ENCODE measurements around the gene PCDH17. TPM values are rescaled to one million over a fixed set of nuclear protein-coding genes. Genes with fewer than 3 reads are reported as not detected.
A peak's percentile ranks its signal among the peaks of the same experiment; 100 is the strongest.

The PCDH17 gene
- total RNA-seq, 3 donors from 2014 or later = 1.3 to 5.9 (median 1.4) TPM

- Histone ChIP-seq H3K4me3 (peak overlapping the region; percentile 48 to 69 (median 50)), H3K9me3 (peaks cover 0 to 17% of the 10 kb centered on the region in 2 donors), H3K36me3 (no peaks in the 10 kb centered on the region), H3K4me1 (peaks cover 0 to 10% of the 10 kb centered on the region in 2 donors), H3K27me3 (peaks cover 0 to 67% of the 10 kb centered on the region in 2 donors), H3K27ac (no peak overlapping the region)
- intact Hi-C loops (cut with DNase I; ENCODE audit: low total_unique reads) = no loop called here
- TF ChIP-seq, protein P1, sequence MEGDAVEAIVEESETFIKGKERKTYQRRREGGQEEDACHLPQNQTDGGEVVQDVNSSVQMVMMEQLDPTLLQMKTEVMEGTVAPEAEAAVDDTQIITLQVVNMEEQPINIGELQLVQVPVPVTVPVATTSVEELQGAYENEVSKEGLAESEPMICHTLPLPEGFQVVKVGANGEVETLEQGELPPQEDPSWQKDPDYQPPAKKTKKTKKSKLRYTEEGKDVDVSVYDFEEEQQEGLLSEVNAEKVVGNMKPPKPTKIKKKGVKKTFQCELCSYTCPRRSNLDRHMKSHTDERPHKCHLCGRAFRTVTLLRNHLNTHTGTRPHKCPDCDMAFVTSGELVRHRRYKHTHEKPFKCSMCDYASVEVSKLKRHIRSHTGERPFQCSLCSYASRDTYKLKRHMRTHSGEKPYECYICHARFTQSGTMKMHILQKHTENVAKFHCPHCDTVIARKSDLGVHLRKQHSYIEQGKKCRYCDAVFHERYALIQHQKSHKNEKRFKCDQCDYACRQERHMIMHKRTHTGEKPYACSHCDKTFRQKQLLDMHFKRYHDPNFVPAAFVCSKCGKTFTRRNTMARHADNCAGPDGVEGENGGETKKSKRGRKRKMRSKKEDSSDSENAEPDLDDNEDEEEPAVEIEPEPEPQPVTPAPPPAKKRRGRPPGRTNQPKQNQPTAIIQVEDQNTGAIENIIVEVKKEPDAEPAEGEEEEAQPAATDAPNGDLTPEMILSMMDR (IDR thresholded peaks at IDR 0.05) = no peak
- TF ChIP-seq POLR2A (IDR thresholded peaks at IDR 0.05) = no peak
- no peak for TF ChIP-seq POLR2AphosphoS5 (IDR thresholded peaks at IDR 0.05)
- peak in 1 of 2 donors; percentile 51 for DNase-seq (ENCODE audit: low spot score in 2 of 2)
Measured at GRCh38 chr13:57633141-57633949, 1.8 kb downstream of the PCDH17 start.

GRCh38 chr13:57633950-57634838, 2.6 kb downstream of the PCDH17 start:
- peaks cover 0 to 8% of the 10 kb centered on the region in 2 donors for H3K4me1 ChIP-seq
- intact Hi-C loops (cut with DNase I; ENCODE audit: low total_unique reads) = no loop called here
- no peak for DNase-seq (ENCODE audit: low spot score in 2 of 2)
- peak overlapping the region; percentile 48 to 69 (median 50) for H3K4me3 ChIP-seq
- peaks cover 0 to 17% of the 10 kb centered on the region in 2 donors for H3K9me3 ChIP-seq
- no peak for TF ChIP-seq POLR2AphosphoS5 (IDR thresholded peaks at IDR 0.05)
- no peak for TF ChIP-seq POLR2A (IDR thresholded peaks at IDR 0.05)
- no peaks in the 10 kb centered on the region for H3K36me3 ChIP-seq
- H3K27ac ChIP-seq = no peak overlapping the region
- H3K27me3 ChIP-seq = peaks cover 0 to 59% of the 10 kb centered on the region in 2 donors

GRCh38 chr13:57634839-57635165, 3.3 kb downstream of the PCDH17 start:
- H3K27me3 ChIP-seq = peaks cover 0 to 53% of the 10 kb centered on the region in 2 donors
- TF ChIP-seq, protein P1 (IDR thresholded peaks at IDR 0.05) = no peak
- TF ChIP-seq POLR2A (IDR thresholded peaks at IDR 0.05) = no peak
- TF ChIP-seq POLR2AphosphoS5 (IDR thresholded peaks at IDR 0.05) = no peak
- DNase-seq (ENCODE audit: low spot score in 2 of 2) = peak in 1 of 2 donors; percentile 49
- no peaks in the 10 kb centered on the region for H3K36me3 ChIP-seq
- H3K4me1 ChIP-seq = peaks cover 0 to 2% of the 10 kb centered on the region in 2 donors
- peaks cover 0 to 17% of the 10 kb centered on the region in 2 donors for H3K9me3 ChIP-seq
- peak overlapping the region; percentile 48 to 69 (median 50) for H3K4me3 ChIP-seq
- H3K27ac ChIP-seq = no peak overlapping the region
- intact Hi-C loops (cut with DNase I; ENCODE audit: low total_unique reads) = no loop called here

DNA sequence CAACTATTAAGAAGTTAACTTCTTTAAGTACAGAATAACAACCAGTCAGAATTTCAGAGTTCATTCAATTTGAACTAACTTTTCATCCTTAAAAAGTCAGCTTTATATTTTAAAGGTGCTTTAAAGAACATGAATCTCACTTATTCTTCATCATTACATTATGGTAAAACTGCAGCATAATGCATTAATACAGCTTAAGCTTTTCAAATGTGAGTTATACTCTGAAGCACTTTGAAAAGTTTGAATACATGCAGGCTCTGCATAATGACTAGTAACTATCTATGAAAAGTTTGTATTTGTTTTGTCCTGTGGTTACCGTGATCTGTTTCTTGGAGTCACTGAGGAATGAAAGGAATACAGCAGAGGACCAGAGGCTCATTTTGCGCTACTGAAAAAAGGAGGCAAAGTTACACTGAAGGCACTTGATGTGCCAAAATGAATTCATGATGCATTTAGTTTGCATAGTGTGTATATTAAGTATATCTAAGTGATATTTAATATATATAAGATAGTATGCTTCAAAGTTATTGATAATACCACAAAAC, 4.1 kb downstream of the PCDH17 start:
- peaks cover 0 to 17% of the 10 kb centered on the region in 2 donors for H3K9me3 ChIP-seq
- no peaks in the 10 kb centered on the region for H3K36me3 ChIP-seq
- no peak overlapping the region for H3K4me3 ChIP-seq
- TF ChIP-seq, protein P1 (IDR thresholded peaks at IDR 0.05) = no peak
- TF ChIP-seq POLR2AphosphoS5 (IDR thresholded peaks at IDR 0.05) (no peak), POLR2A (IDR thresholded peaks at IDR 0.05) (no peak)
- H3K27me3 ChIP-seq = peaks cover 0 to 44% of the 10 kb centered on the region in 2 donors
- intact Hi-C loops (cut with DNase I; ENCODE audit: low total_unique reads) = no loop called here
- no peak overlapping the region for H3K27ac ChIP-seq
- no peak for DNase-seq (ENCODE audit: low spot score in 2 of 2)
- H3K4me1 ChIP-seq = no peaks in the 10 kb centered on the region

DNA sequence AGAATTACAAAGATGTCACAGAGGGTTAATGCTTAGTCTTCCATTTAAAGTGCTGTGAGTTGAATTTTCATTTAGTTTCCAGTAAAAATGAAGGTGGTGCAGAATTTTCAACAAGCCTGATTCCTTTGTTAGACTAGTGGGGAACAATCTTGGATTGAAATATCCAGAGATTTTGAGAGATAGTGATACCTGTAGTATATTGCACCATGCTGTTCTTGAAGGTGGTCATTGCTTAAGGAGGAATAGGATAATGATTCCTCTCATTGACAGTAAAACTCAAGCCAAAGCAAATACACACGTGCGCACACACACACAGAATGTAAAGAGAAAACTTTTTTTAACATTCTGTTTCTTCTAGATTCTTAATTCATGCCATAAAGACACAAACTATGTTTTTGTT, 5.3 kb downstream of the PCDH17 start:
- no peaks in the 10 kb centered on the region for H3K4me1 ChIP-seq
- peaks cover 0 to 17% of the 10 kb centered on the region in 2 donors for H3K9me3 ChIP-seq
- no peak overlapping the region for H3K27ac ChIP-seq
- peaks cover 0 to 32% of the 10 kb centered on the region in 2 donors for H3K27me3 ChIP-seq
- TF ChIP-seq POLR2AphosphoS5 (IDR thresholded peaks at IDR 0.05) (no peak), POLR2A (IDR thresholded peaks at IDR 0.05) (no peak)
- TF ChIP-seq, protein P1 (IDR thresholded peaks at IDR 0.05) = no peak
- no peaks in the 10 kb centered on the region for H3K36me3 ChIP-seq
- intact Hi-C loops (cut with DNase I; ENCODE audit: low total_unique reads) = no loop called here
- H3K4me3 ChIP-seq = no peak overlapping the region
- DNase-seq (ENCODE audit: low spot score in 2 of 2) = no peak
